Measurements from ENCODE around the gene ASB7. TPM values are rescaled to one million over a fixed set of nuclear protein-coding genes. Genes with fewer than 3 reads are reported as not detected.

ASB7 gene
- total and polyA plus RNA-seq, 12 donors = 2.7 to 25.2 (median 11.1) TPM

DNA sequence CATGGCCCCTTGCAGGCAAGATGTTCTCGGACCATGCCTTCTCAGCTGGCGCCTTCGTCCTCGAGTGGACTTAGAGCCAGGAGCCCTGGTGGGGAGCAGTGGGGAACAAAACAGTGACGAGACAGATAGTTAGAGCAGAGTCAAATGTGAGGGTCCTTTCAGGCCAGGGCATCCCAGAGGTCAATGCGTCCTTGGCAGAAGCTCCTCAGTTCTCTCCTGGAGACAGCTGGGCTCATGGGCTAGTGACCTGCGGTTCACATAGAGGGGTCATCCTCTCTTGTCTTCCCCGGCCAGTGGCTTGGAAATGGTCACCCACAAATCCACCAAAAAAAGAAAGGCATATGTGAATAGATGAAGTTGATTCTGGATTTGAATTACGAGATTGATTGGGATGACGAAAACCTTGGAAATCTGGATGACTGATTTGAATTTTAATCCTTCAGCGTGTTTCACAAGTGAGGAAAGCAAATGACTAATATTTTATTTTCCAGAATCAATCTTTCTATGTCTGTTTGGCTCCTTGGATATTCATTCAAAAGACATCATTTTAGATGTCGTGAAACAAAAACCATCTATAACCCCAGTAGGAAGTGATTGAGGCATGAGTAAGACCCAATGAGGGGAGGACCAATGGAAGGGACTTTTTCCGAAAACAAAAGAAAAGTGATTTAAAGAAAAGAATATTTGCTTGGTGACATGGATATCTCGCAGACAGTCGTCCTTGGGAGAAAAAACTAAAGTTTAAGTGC lies 84.5 kb downstream of the ASB7 start:
- DNase-seq = no peak
- intact Hi-C loops (cut with DNase I) = no loop called here
- Histone ChIP-seq H3K27ac (peak overlapping the region in 1 of 5 donors; percentile 22), H3K9me3 (replicated peaks in 1 of 3) (no peaks in the 10 kb centered on the region), H3K27me3 (peaks cover 2% of the 10 kb centered on the region), H3K36me3 (replicated peaks in 1 of 2) (no peaks in the 10 kb centered on the region), H3K4me1 (replicated peaks in 1 of 2) (no peaks in the 10 kb centered on the region), H3K4me3 (no peak overlapping the region)
- WGBS, 4 donors = 77 to 84% (median 81%) methylated on average over 15 of the region's 15 CpGs
- TF ChIP-seq POLR2A (IDR thresholded peaks at IDR 0.05) = no peak
- TF ChIP-seq CTCF (IDR thresholded peaks at IDR 0.05) = no peak

- TF ChIP-seq POLR2A (IDR thresholded peaks at IDR 0.05) = no peak
- no peak for TF ChIP-seq CTCF (IDR thresholded peaks at IDR 0.05)
- intact Hi-C loops (cut with DNase I) = no loop called here
- peaks cover 2% of the 10 kb centered on the region for H3K27me3 ChIP-seq
- no peaks in the 10 kb centered on the region for H3K36me3 ChIP-seq (replicated peaks in 1 of 2)
- H3K9me3 ChIP-seq (replicated peaks in 1 of 3) = no peaks in the 10 kb centered on the region
- H3K4me3 ChIP-seq = no peak overlapping the region
- peak in 2 of 7 donors; percentile 5 to 38 for DNase-seq
- 63 to 67% (median 66%) methylated on average over 11 of the region's 11 CpGs for WGBS, 4 donors
- peak overlapping the region in 1 of 5 donors; percentile 49 for H3K27ac ChIP-seq
- no peaks in the 10 kb centered on the region for H3K4me1 ChIP-seq (replicated peaks in 1 of 2)
Observed at GRCh38 chr15:100687582-100688141, 85.3 kb downstream of the ASB7 start.

- TF ChIP-seq POLR2A (IDR thresholded peaks at IDR 0.05) (no peak), CTCF (IDR thresholded peaks at IDR 0.05) (no peak)
- Histone ChIP-seq H3K27ac (no peak overlapping the region), H3K4me3 (no peak overlapping the region), H3K27me3 (peaks cover 2% of the 10 kb centered on the region), H3K36me3 (replicated peaks in 1 of 2) (no peaks in the 10 kb centered on the region), H3K9me3 (replicated peaks in 1 of 3) (no peaks in the 10 kb centered on the region), H3K4me1 (replicated peaks in 1 of 2) (no peaks in the 10 kb centered on the region)
- DNase-seq = peak in 2 of 7 donors; percentile 6 to 21
- 68 to 91% (median 75%) methylated on average over 7 to 13 of the region's 13 CpGs for WGBS, 4 donors
- intact Hi-C loops (cut with DNase I) = no loop called here
Observed at GRCh38 chr15:100688549-100689120, 86.2 kb downstream of the ASB7 start.

GRCh38 chr15:100689131-100689899 lies 86.9 kb downstream of the ASB7 start:
- H3K27me3 ChIP-seq = peaks cover 2% of the 10 kb centered on the region
- no peak for TF ChIP-seq POLR2A (IDR thresholded peaks at IDR 0.05)
- no peak for TF ChIP-seq CTCF (IDR thresholded peaks at IDR 0.05)
- 83 to 93% (median 85%) methylated on average over 11 of the region's 11 CpGs for WGBS, 4 donors
- no peak overlapping the region for H3K4me3 ChIP-seq
- H3K4me1 ChIP-seq (replicated peaks in 1 of 2) = no peaks in the 10 kb centered on the region
- no peak overlapping the region for H3K27ac ChIP-seq
- H3K36me3 ChIP-seq (replicated peaks in 1 of 2) = no peaks in the 10 kb centered on the region
- H3K9me3 ChIP-seq (replicated peaks in 1 of 3) = no peaks in the 10 kb centered on the region
- intact Hi-C loops (cut with DNase I) = no loop called here
- peak in 1 of 7 donors; percentile 8 for DNase-seq

Measured in adrenal gland (tissue), 12 donors.